PC-3 (cell line): ENCODE measurements around the gene ATG4B. TPM values are rescaled to one million over a fixed set of nuclear protein-coding genes. Genes with fewer than 3 reads are reported as not detected.

ENCODE experiments used
- ATAC-seq: fragments of 200-7000 bp; cut with Tn5 transposase; 2 replicates; pipeline ENCODE4 v1.9.1; 2020; ENCODE audit warnings: mild to moderate bottlenecking, moderate library complexity
- BruUV-seq: library from RNA; stranded (reverse); fragments of 400-500 nt; replicated peaks from 2 replicates; lab custom pipeline; 2021; lab: Mats Ljungman, UMichigan
- CTCF ChIA-PET: fragments of 300-600 bp; sonication (Branson Sonifier 250); formaldehyde crosslinking; loops from one replicate; lab custom pipeline; 2022; ENCODE audit warnings: antibody characterized with exemption; lab: Charles Lee
- POLR2A ChIA-PET: fragments of 300-600 bp; sonication (Branson Sonifier 250); formaldehyde crosslinking; loops from one replicate; lab custom pipeline; 2022; ENCODE audit warnings: antibody characterized with exemption; ENCODE audit not compliant: unreplicated experiment; lab: Charles Lee
- DNase-seq: peaks from one replicate; pipeline ENCODE4 v3.0.0-alpha.2; 2015
- H2AFZ ChIP-seq: fragments of 300-600 bp; sonication (generic); 2 replicates; pipeline ENCODE4 v1.6.0; 2016; ENCODE audit warnings: antibody characterized with exemption, low read length
- H3F3A ChIP-seq: fragments of 300-600 bp; sonication (generic); one replicate; pipeline ENCODE4 v1.6.0; 2017; ENCODE audit warnings: antibody characterized with exemption, low read length, control low read depth, mild to moderate bottlenecking; ENCODE audit not compliant: unreplicated experiment
- H3K27ac ChIP-seq: fragments of 300-600 bp; sonication (generic); 2 replicates; pipeline ENCODE4 v1.5.1; 2016; ENCODE audit warnings: mild to moderate bottlenecking, low read length
- H3K27me3 ChIP-seq: fragments of 300-600 bp; sonication (generic); 2 replicates; pipeline ENCODE4 v1.6.1; 2016; ENCODE audit warnings: low read length, mixed read lengths
- H3K36me3 ChIP-seq: fragments of 300-600 bp; sonication (generic); 2 replicates; pipeline ENCODE4 v1.6.1; 2016; ENCODE audit warnings: low read depth, mixed run types, low read length, mixed read lengths
- H3K4me1 ChIP-seq: fragments of 300-600 bp; sonication (generic); 2 replicates; pipeline ENCODE4 v1.5.1; 2016; ENCODE audit warnings: low read length; ENCODE audit not compliant: insufficient read depth
- H3K4me2 ChIP-seq: fragments of 300-600 bp; sonication (generic); 2 replicates; pipeline ENCODE4 v1.6.0; 2016; ENCODE audit warnings: low read length
- H3K4me3 ChIP-seq: fragments of 300-600 bp; sonication (generic); 2 replicates; pipeline ENCODE4 v1.5.1; 2016; ENCODE audit warnings: mild to moderate bottlenecking, low read length, mixed read lengths
- H3K79me2 ChIP-seq: fragments of 300-600 bp; sonication (generic); 2 replicates; pipeline ENCODE4 v1.6.1; 2017; ENCODE audit warnings: low read length, mixed read lengths
- H3K9ac ChIP-seq: fragments of 300-600 bp; sonication (generic); 2 replicates; pipeline ENCODE4 v1.6.0; 2016; ENCODE audit warnings: mild to moderate bottlenecking, low read length
- H3K9me2 ChIP-seq: fragments of 300-600 bp; sonication (generic); replicated peaks from 2 replicates; pipeline ENCODE4 v1.6.1; 2016; ENCODE audit warnings: mixed run types, low read length, mixed read lengths
- H3K9me3 ChIP-seq: fragments of 300-600 bp; sonication (generic); 2 replicates; pipeline ENCODE4 v1.6.1; 2016; ENCODE audit warnings: low read length, mixed read lengths
- H4K20me1 ChIP-seq: fragments of 300-600 bp; sonication (generic); 2 replicates; pipeline ENCODE4 v1.6.1; 2016; ENCODE audit warnings: low read length, mixed read lengths
- EZH2 ChIP-seq: fragments of 300-600 bp; sonication (generic); IDR thresholded peaks from one replicate; pipeline ENCODE4 v1.6.1; 2017; ENCODE audit warnings: antibody characterized with exemption, mild to moderate bottlenecking, low read length; ENCODE audit not compliant: unreplicated experiment
- EZH2phosphoT487 ChIP-seq: fragments of 300-600 bp; sonication (generic); IDR thresholded peaks from 2 replicates; pipeline ENCODE4 v1.6.1; 2018; ENCODE audit warnings: mild to moderate bottlenecking, antibody characterized with exemption, low read length, borderline replicate concordance
- intact Hi-C: fragments of 100-400 bp; cut with micrococcal nuclease; formaldehyde crosslinking; loops from 2 replicates; pipeline ENCODE4 v1.9.0; 2023
- total RNA-seq: library from RNA; depleted of rRNA; stranded (reverse); fragments of >200 nt; gene quantifications from 2 replicates; pipeline ENCODE4 v1.2.3, GENCODE V29; 2014
- TF ChIP-seq, protein P1 (sequence below): fragments of 300-600 bp; sonication (generic); conservative IDR thresholded peaks from 2 replicates; pipeline ENCODE4 v1.5.1; 2017; ENCODE audit warnings: antibody characterized with exemption, low read depth, mild to moderate bottlenecking, low read length

The ATG4B gene
- total RNA-seq, 1 experiment from 2014 or later: 83.0 TPM

GRCh38 chr2:241603686-241604085, 33.8 kb upstream of the ATG4B start:
- Histone ChIP-seq H3K4me1 (no peaks in the 10 kb centered on the region), H3K27me3 (no peaks in the 10 kb centered on the region), H3K79me2 (no peaks in the 10 kb centered on the region), H3K9ac (no peak overlapping the region), H3K4me3 (no peak overlapping the region), H3K36me3 (no peaks in the 10 kb centered on the region; the same call in 1 of the 2 replicates), H3F3A (no peaks in the 10 kb centered on the region), H2AFZ (no peak overlapping the region), H3K4me2 (no peak overlapping the region), H4K20me1 (no peaks in the 10 kb centered on the region), H3K9me3 (no peaks in the 10 kb centered on the region), H3K27ac (no peak overlapping the region), H3K9me2 (no peaks in the 10 kb centered on the region)
- intact Hi-C loops: no loop called here
- no peak for DNase-seq
- no peak for ATAC-seq
- CTCF ChIA-PET: no interaction called here
- no peak for TF ChIP-seq EZH2phosphoT487
- no peak for TF ChIP-seq EZH2
- TF ChIP-seq, protein P1, sequence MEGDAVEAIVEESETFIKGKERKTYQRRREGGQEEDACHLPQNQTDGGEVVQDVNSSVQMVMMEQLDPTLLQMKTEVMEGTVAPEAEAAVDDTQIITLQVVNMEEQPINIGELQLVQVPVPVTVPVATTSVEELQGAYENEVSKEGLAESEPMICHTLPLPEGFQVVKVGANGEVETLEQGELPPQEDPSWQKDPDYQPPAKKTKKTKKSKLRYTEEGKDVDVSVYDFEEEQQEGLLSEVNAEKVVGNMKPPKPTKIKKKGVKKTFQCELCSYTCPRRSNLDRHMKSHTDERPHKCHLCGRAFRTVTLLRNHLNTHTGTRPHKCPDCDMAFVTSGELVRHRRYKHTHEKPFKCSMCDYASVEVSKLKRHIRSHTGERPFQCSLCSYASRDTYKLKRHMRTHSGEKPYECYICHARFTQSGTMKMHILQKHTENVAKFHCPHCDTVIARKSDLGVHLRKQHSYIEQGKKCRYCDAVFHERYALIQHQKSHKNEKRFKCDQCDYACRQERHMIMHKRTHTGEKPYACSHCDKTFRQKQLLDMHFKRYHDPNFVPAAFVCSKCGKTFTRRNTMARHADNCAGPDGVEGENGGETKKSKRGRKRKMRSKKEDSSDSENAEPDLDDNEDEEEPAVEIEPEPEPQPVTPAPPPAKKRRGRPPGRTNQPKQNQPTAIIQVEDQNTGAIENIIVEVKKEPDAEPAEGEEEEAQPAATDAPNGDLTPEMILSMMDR: no peak
- no TSS peak for BruUV-seq
- POLR2A ChIA-PET: no interaction called here

DNA sequence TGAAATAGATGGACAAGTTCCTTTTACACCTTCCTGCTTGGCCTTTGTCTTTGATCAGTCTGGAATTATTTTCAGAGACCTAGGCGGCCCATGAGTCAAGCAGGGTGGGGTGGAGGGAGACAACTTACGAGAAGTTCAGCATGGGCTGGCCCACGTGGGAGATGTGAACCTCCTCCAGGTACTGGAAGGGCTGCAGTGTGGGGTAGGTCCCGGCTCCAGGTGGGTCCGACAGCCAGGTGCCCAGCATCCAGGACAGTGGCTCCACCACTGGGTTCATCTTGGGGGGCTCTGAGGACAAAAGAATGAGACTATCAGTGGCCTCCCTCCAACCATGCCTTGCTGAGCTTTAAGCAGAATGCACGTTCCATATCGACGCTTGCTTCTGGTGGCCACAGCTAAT, 31.3 kb upstream of the ATG4B start:
- no peaks in the 10 kb centered on the region; the same call in 1 of the 2 replicates for H3K36me3 ChIP-seq
- no peak overlapping the region for H2AFZ ChIP-seq
- H3F3A ChIP-seq: no peaks in the 10 kb centered on the region
- no peaks in the 10 kb centered on the region for H3K9me2 ChIP-seq
- H3K27me3 ChIP-seq: no peaks in the 10 kb centered on the region
- ATAC-seq (no peak), DNase-seq (no peak)
- ChIA-PET POLR2A (no interaction called here), CTCF (no interaction called here)
- H3K9ac ChIP-seq: no peak overlapping the region
- H3K27ac ChIP-seq: no peak overlapping the region
- intact Hi-C loops: no loop called here
- 0 out of 2 replicates have a peak, but pooled peaks cover 6% of the 10 kb centered on the region for H3K79me2 ChIP-seq
- no peaks in the 10 kb centered on the region for H3K9me3 ChIP-seq
- no peaks in the 10 kb centered on the region for H3K4me1 ChIP-seq
- no TSS peak for BruUV-seq
- no peak overlapping the region for H3K4me2 ChIP-seq
- H3K4me3 ChIP-seq: no peak overlapping the region
- TF ChIP-seq, protein P1: no peak
- TF ChIP-seq EZH2: no peak
- TF ChIP-seq EZH2phosphoT487: no peak
- H4K20me1 ChIP-seq: no peaks in the 10 kb centered on the region

DNA sequence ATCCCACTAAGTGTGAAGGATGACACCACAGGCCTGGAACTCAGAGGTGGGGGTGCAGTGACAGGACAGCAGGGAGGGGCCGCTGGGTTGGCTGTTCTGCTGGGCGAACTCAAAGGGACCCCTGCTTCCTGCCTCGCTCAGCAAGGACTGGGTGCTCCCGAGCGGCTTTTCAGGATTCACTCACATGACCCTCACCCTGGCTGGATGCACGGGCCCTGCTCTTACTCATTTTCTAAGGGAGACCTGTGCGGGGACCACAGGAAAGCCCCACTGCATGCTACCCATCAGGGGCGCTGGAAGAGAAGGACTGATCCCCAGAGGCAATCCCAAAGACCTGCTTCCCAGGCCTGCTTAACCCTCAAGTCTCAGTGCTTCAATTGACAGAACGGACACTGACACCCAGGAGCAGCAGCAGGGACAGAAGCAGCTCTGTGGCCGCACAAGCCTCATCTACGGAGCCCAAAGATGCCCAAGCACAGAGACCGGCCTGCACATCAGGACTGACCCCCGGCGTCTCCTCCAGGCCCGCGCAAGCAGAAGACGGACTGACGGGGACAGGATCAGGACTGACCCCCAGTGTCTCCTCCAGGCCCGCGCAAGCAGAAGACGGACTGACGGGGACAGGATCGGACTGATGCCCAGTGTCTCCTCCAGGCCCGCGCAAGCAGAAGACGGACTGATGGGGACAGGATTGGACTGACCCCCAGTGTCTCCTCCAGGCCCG, 30.2 kb upstream of the ATG4B start:
- ChIA-PET POLR2A (no interaction called here), CTCF (no interaction called here)
- no peaks in the 10 kb centered on the region for H3K9me2 ChIP-seq
- no peak for DNase-seq
- ATAC-seq: no peak
- H3K9me3 ChIP-seq: no peaks in the 10 kb centered on the region
- H3K79me2 ChIP-seq: peaks cover 14% of the 10 kb centered on the region
- H3K9ac ChIP-seq: no peak overlapping the region
- no peaks in the 10 kb centered on the region for H3K27me3 ChIP-seq
- no peaks in the 10 kb centered on the region; the same call in 1 of the 2 replicates for H3K36me3 ChIP-seq
- H3K4me2 ChIP-seq: no peak overlapping the region
- no peak for TF ChIP-seq EZH2phosphoT487
- TF ChIP-seq, protein P1: no peak
- no peak for TF ChIP-seq EZH2
- no peaks in the 10 kb centered on the region for H3K4me1 ChIP-seq
- no TSS peak for BruUV-seq
- no peaks in the 10 kb centered on the region for H3F3A ChIP-seq
- H4K20me1 ChIP-seq: no peaks in the 10 kb centered on the region
- H2AFZ ChIP-seq: no peak overlapping the region
- intact Hi-C loops: no loop called here
- H3K27ac ChIP-seq: no peak overlapping the region
- no peak overlapping the region for H3K4me3 ChIP-seq
